ENCODE measurements around the gene DNAL1. TPM values are rescaled to one million over a fixed set of nuclear protein-coding genes. Genes with fewer than 3 reads are reported as not detected.

DNAL1 gene
- total and polyA plus RNA-seq, 2 of the 13 experiments (the other 11 are each of a cell fraction or from before 2014, with no cell fraction given) = 1.4 to 13.3 TPM

GRCh38 chr14:73634011-73634833, 10.6 kb upstream of the DNAL1 start (continued):
- TF ChIP-seq HDAC6 (IDR thresholded peaks at IDR 0.05; ENCODE audit: low read depth, low read length) (no peak), ZNF136 (CRISPR knock-in tag; IDR thresholded peaks at IDR 0.05; ENCODE audit: low read depth) (no peak), MLLT10 (CRISPR knock-in tag; IDR thresholded peaks at IDR 0.05) (no peak), SIX1 (CRISPR knock-in tag; IDR thresholded peaks at IDR 0.05; ENCODE audit: borderline replicate concordance) (no peak), SALL2 (CRISPR knock-in tag; IDR thresholded peaks at IDR 0.05) (no peak), CCAR2 (optimal IDR thresholded peaks at IDR 0.05; ENCODE audit: low read depth, low read length) (no peak), ISL2 (CRISPR knock-in tag; IDR thresholded peaks at IDR 0.05) (no peak), TAF15 (IDR thresholded peaks at IDR 0.05; ENCODE audit: low read depth, low read length, poor library complexity, severe bottlenecking) (no peak), ARID5B (CRISPR knock-in tag; IDR thresholded peaks at IDR 0.05) (0 out of 2 replicates have a peak, but pooled peaks have one; percentile 0), ZGPAT (CRISPR knock-in tag; IDR thresholded peaks at IDR 0.05) (0 out of 2 replicates have a peak, but pooled peaks have one; percentile 1), ZNF598 (CRISPR knock-in tag; IDR thresholded peaks at IDR 0.05; ENCODE audit: borderline replicate concordance) (peak; percentile 41; the same call in 1 of the 2 replicates), ZNF678 (CRISPR knock-in tag; IDR thresholded peaks at IDR 0.05) (no peak), NFIC (IDR thresholded peaks at IDR 0.05; ENCODE audit: low read length) (no peak), RCOR2 (CRISPR knock-in tag; IDR thresholded peaks at IDR 0.05) (no peak), SKI (IDR thresholded peaks at IDR 0.05; ENCODE audit: partially characterized antibody) (no peak), KMT2B (CRISPR knock-in tag; IDR thresholded peaks at IDR 0.05) (no peak), ZNF800 (CRISPR knock-in tag; IDR thresholded peaks at IDR 0.05) (no peak), ZNF431 (CRISPR knock-in tag; IDR thresholded peaks at IDR 0.05; ENCODE audit: borderline replicate concordance, low read depth) (no peak)

Measured in HepG2 (cell line).